ENCODE data around the gene GPR151. TPM values are rescaled to one million over a fixed set of nuclear protein-coding genes. Genes with fewer than 3 reads are reported as not detected.

Gene GPR151
- total and polyA plus RNA-seq, 2 of the 13 experiments (the other 11 are each of a cell fraction or from before 2014, with no cell fraction given): not detected

- TF ChIP-seq ZBTB40 (IDR thresholded peaks at IDR 0.05): no peak
- TF ChIP-seq ZBTB40 (CRISPR knock-in tag; IDR thresholded peaks at IDR 0.05): no peak
- no peak for TF ChIP-seq NFAT5 (CRISPR knock-in tag; IDR thresholded peaks at IDR 0.05)
These were observed at the start of gene GPR151 (continued) for GRCh38 chr5:146516151-146516475.
